ENCODE data around the gene CISH. TPM values are rescaled to one million over a fixed set of nuclear protein-coding genes. Genes with fewer than 3 reads are reported as not detected.

CISH gene
- total RNA-seq, 2 donors from 2014 or later: 5.1 to 7.6 TPM

DNA sequence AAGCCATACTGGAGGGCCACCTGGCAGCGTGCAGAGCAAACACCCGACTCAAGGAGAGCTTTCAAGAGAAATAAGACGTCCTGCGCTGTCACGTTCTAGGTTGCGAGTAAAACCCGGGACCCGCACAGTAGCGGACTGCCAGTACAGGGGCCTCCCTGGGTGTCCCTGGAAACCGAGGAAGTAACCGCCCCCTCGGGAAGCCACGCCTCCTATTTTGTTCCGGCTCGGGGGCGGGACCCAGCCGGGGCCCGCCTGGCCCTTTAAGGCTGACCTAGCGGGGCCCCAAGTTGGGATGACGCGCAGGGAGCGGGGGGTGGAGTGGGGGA, 5.2 kb upstream of the CISH start:
- DNase-seq (ENCODE audit: low spot score): peak; percentile 90
- peak; percentile 67 for TF ChIP-seq POLR2AphosphoS5 (IDR thresholded peaks at IDR 0.05)
- peak; percentile 31 for TF ChIP-seq POLR2A (IDR thresholded peaks at IDR 0.05)
- TF ChIP-seq, protein P1, sequence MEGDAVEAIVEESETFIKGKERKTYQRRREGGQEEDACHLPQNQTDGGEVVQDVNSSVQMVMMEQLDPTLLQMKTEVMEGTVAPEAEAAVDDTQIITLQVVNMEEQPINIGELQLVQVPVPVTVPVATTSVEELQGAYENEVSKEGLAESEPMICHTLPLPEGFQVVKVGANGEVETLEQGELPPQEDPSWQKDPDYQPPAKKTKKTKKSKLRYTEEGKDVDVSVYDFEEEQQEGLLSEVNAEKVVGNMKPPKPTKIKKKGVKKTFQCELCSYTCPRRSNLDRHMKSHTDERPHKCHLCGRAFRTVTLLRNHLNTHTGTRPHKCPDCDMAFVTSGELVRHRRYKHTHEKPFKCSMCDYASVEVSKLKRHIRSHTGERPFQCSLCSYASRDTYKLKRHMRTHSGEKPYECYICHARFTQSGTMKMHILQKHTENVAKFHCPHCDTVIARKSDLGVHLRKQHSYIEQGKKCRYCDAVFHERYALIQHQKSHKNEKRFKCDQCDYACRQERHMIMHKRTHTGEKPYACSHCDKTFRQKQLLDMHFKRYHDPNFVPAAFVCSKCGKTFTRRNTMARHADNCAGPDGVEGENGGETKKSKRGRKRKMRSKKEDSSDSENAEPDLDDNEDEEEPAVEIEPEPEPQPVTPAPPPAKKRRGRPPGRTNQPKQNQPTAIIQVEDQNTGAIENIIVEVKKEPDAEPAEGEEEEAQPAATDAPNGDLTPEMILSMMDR (IDR thresholded peaks at IDR 0.05): no peak
- Histone ChIP-seq H3K27me3 (replicated peaks; ENCODE audit: insufficient read depth) (no peaks in the 10 kb centered on the region), H3K27ac (peak overlapping the region; percentile 85 to 93), H3K36me3 (no peaks in the 10 kb centered on the region), H3K4me1 (replicated peaks) (peaks cover 17% of the 10 kb centered on the region), H3K4me3 (peak overlapping the region; percentile 54 to 86), H3K9me3 (no peaks in the 10 kb centered on the region)
- 0% methylated on average over 14 of the region's 22 CpGs for WGBS
- intact Hi-C loops (cut with DNase I): loop anchor here (2.0 to 10.0 kb wide), 5 partner anchors 58 to 1058 kb away; partner anchors contain the start of genes DOCK3, MANF and TEX264

DNA sequence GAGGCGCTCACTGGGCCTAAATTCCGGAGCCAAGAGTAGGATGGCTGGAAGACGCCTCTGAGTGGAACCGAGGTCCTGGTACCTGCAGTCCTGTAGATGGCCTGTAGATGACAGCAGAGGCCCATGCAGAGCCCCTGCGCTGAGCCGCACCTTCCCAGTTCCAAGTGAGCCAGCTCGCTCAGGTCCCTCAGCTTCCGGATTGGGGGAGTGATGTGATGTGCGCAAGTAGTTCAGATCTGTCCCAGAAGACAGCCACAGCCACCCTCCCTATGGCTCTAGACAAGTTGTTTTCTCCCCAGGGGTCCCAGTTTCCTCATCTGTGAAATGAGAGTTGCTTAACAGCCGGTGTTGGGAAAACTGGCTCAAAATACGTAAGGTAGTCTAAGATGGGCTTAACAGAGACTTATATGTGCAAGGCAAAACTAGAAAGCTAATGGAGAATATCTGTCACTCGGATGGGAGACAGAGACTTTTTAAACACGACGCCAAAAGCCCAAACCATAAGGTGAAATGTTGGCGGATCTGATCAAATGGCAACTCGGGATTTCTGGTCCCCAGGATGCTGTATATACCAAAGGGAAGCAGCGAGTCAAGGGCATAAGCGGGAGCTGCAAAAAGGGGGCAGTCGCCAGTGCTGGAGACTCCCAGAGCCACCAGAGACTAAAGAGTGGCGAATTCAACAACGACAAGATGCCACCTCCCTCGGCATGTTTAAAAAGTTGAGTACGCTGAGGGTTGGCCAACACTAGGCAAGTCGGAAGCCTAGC, 4.6 kb upstream of the CISH start:
- no peaks in the 10 kb centered on the region for H3K36me3 ChIP-seq
- peak overlapping the region; percentile 54 to 86 for H3K4me3 ChIP-seq
- no peaks in the 10 kb centered on the region for H3K9me3 ChIP-seq
- WGBS: 2% methylated on average over 24 of the region's 24 CpGs
- no peak for TF ChIP-seq POLR2A (IDR thresholded peaks at IDR 0.05)
- TF ChIP-seq POLR2AphosphoS5 (IDR thresholded peaks at IDR 0.05): peak; percentile 52
- TF ChIP-seq, protein P1 (IDR thresholded peaks at IDR 0.05): peak; percentile 94 to 99 (median 98)
- peak; percentile 85 for DNase-seq (ENCODE audit: low spot score)
- H3K4me1 ChIP-seq (replicated peaks): peaks cover 17% of the 10 kb centered on the region
- H3K27me3 ChIP-seq (replicated peaks; ENCODE audit: insufficient read depth): no peaks in the 10 kb centered on the region
- peak overlapping the region; percentile 85 to 93 for H3K27ac ChIP-seq
- intact Hi-C loops (cut with DNase I): loop anchor here (2.0 to 10.0 kb wide), 5 partner anchors 59 to 1059 kb away; partner anchors contain the start of genes DOCK3, MANF and TEX264

DNA sequence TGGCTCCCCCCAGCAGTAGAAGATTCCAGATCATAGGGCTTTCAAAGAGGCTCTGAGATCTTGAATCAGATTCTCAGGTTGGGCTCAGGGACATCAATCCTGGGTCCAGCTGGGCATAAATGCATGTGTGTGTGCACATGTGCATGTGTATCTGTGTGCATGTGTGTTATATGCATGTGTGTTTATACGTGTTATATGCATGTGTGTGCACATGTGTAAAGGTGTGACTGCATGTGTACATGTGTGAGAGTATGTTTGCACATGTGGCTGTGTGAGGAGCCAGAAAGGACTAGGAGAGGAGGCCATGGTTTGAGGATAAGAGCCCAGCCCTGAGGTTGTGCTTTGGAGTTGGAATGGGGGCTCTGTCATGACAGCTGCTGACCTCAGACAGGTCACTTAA, 3.6 kb upstream of the CISH start:
- no peaks in the 10 kb centered on the region for H3K36me3 ChIP-seq
- no peak overlapping the region for H3K4me3 ChIP-seq
- H3K4me1 ChIP-seq (replicated peaks): peaks cover 8% of the 10 kb centered on the region
- intact Hi-C loops (cut with DNase I): loop anchor here (5.0 to 10.0 kb wide), 3 partner anchors 772 to 1060 kb away; partner anchors contain the start of genes MANF and TEX264
- H3K27me3 ChIP-seq (replicated peaks; ENCODE audit: insufficient read depth): no peaks in the 10 kb centered on the region
- H3K9me3 ChIP-seq: no peaks in the 10 kb centered on the region
- 67% methylated on average over 1 of the region's 1 CpG for WGBS
- TF ChIP-seq, protein P1 (IDR thresholded peaks at IDR 0.05): no peak
- TF ChIP-seq POLR2A (IDR thresholded peaks at IDR 0.05) (no peak), POLR2AphosphoS5 (IDR thresholded peaks at IDR 0.05) (no peak)
- H3K27ac ChIP-seq: no peak overlapping the region
- DNase-seq (ENCODE audit: low spot score): no peak

DNA sequence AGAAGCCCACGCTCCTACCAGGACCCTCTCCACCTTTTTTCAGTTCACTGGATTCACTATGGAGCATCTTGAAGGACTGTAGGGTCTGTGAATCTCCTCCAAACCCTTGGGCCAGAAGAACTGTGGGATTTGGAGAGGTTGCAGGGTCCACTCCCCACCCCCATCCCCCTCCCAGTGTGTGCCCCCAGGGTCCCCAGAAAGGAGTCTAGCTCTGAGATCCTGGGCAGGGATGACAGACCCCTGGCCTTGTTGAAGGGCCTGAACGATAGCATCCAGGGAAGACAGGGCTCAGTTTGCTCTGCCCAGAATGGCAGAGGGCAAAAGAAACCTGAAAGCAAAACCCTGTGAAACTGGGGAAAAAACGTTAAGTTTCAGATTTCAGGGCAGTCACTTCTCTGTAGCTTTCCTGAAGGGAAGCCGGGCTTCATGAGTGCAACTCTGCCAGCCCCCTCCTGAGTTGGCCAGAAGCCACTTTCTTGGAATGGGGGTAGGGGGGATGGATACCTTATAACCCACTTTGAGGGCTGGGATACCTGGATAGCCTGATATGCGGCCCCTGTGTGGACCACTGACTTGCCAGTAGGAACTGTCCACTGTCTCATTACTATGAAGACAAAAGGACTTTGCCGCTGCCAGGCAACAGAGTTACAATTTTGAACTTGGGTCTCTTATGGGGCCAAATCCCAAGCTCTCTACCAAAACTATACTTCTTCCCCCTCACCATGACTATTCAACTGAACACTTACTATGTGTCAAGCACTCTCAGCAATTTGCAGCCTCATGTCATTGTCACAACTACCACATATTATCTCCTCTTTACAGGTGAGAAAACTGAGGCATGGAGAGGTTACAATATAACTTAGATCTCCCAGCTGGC, 1.6 kb upstream of the CISH start:
- Histone ChIP-seq H3K4me1 (replicated peaks) (peaks cover 8% of the 10 kb centered on the region), H3K9me3 (no peaks in the 10 kb centered on the region), H3K4me3 (no peak overlapping the region), H3K36me3 (no peaks in the 10 kb centered on the region), H3K27me3 (replicated peaks; ENCODE audit: insufficient read depth) (no peaks in the 10 kb centered on the region), H3K27ac (no peak overlapping the region)
- intact Hi-C loops (cut with DNase I): loop anchor here (5.0 to 10.0 kb wide), 2 partner anchors 256 to 1062 kb away; partner anchors contain the start of genes TEX264 and TMEM115
- no peak for TF ChIP-seq POLR2AphosphoS5 (IDR thresholded peaks at IDR 0.05)
- no peak for TF ChIP-seq POLR2A (IDR thresholded peaks at IDR 0.05)
- TF ChIP-seq, protein P1 (IDR thresholded peaks at IDR 0.05): no peak
- no peak for DNase-seq (ENCODE audit: low spot score)
- 71% methylated on average over 6 of the region's 6 CpGs for WGBS
